GM23338 (cell line): Measurements from ENCODE around the gene ELOB.

Source experiments
- CTCF ChIP-seq, 2 experiments: fragments of 200-600 bp in 1 of 2; sonication (generic) in 1 of 2; conservative IDR thresholded peaks; 2 replicates each; pipeline versions ENCODE4 v1.5.1 to v1.6.1; 2016 to 2017; ENCODE audit warnings: antibody characterized with exemption in 2 of 2, low read depth in 2 of 2, mild to moderate bottlenecking in 2 of 2, moderate library complexity in 1 of 2
- POLR2AphosphoS5 ChIP-seq: IDR thresholded peaks from 2 replicates; pipeline ENCODE4 v1.6.1; 2016; ENCODE audit warnings: antibody characterized with exemption, low read depth

GRCh38 chr16:2777903-2778629 lies 986 bp upstream of the ELOB start:
- TF ChIP-seq POLR2AphosphoS5 = peak; percentile 43
- no peak for TF ChIP-seq CTCF (conservative IDR thresholded peaks at IDR 0.05; ENCODE audit: low read depth in 2 of 2)
